D721Med (cell line): ENCODE data around the gene NHSL1.

ENCODE experiments used
- DNase-seq: peaks from one replicate; pipeline ENCODE4 v3.0.0; 2011; ENCODE audit warnings: low spot score; ENCODE audit not compliant: insufficient read length
- FAIRE-seq: peaks from 2 replicates; lab custom pipeline; 2011; peaks lifted over from hg19 to GRCh38; lab: Jason Lieb, UNC
- CTCF ChIP-seq: IDR thresholded peaks from 2 replicates; pipeline ENCODE4 v1.5.1; 2012; ENCODE audit warnings: mild to moderate bottlenecking, control low read depth; ENCODE audit not compliant: insufficient read depth; ENCODE audit errors: missing control alignments

The NHSL1 gene

GRCh38 chr6:138396709-138397108 is 102.6 kb downstream of the NHSL1 start:
- DNase-seq = no peak
- TF ChIP-seq CTCF = no peak
- no peak for FAIRE-seq

GRCh38 chr6:138393871-138394783 is 105.2 kb downstream of the NHSL1 start:
- no peak for FAIRE-seq
- DNase-seq = no peak
- no peak for TF ChIP-seq CTCF

GRCh38 chr6:138389551-138389950 is 109.7 kb downstream of the NHSL1 start:
- no peak for FAIRE-seq
- DNase-seq = no peak
- TF ChIP-seq CTCF = no peak

- TF ChIP-seq CTCF = no peak
These were observed 111.5 kb downstream of the NHSL1 start for GRCh38 chr6:138387577-138388368.

GRCh38 chr6:138386897-138387296 is 112.4 kb downstream of the NHSL1 start:
- DNase-seq (no peak), FAIRE-seq (no peak)
- no peak for TF ChIP-seq CTCF

More at GRCh38 chr6:138387577-138388368, 111.5 kb downstream of the NHSL1 start:
- DNase-seq (no peak), FAIRE-seq (no peak)

- TF ChIP-seq CTCF = no peak
- FAIRE-seq (no peak), DNase-seq (no peak)
These were observed 115.5 kb downstream of the NHSL1 start for GRCh38 chr6:138383776-138384175.
